HG03432 (cell line): Measurements from ENCODE around the gene CPNE1.

Source experiments
- ATAC-seq: cut with Tn5 transposase; IDR thresholded peaks from one replicate; pipeline ENCODE4 v1.9.1; 2021; ENCODE audit warnings: mild to moderate bottlenecking, moderate library complexity; ENCODE audit not compliant: unreplicated experiment

CPNE1 gene

GRCh38 chr20:35600993-35601973 lies 63.4 kb downstream of the CPNE1 start:
- ATAC-seq: peak; percentile 61

GRCh38 chr20:35600176-35600992 lies 64.3 kb downstream of the CPNE1 start:
- ATAC-seq: no peak

GRCh38 chr20:35599776-35600120 lies 65.0 kb downstream of the CPNE1 start:
- no peak for ATAC-seq

GRCh38 chr20:35598899-35599775 lies 65.6 kb downstream of the CPNE1 start:
- ATAC-seq: no peak

GRCh38 chr20:35598476-35598875 lies 66.2 kb downstream of the CPNE1 start:
- no peak for ATAC-seq

GRCh38 chr20:35597186-35597585 lies 67.5 kb downstream of the CPNE1 start:
- no peak for ATAC-seq

- no peak for ATAC-seq
These were observed 68.8 kb downstream of the CPNE1 start for GRCh38 chr20:35595901-35596300.

GRCh38 chr20:35595456-35595855 lies 69.2 kb downstream of the CPNE1 start:
- ATAC-seq: no peak

GRCh38 chr20:35592339-35592974 lies 72.2 kb downstream of the CPNE1 start:
- ATAC-seq: no peak

GRCh38 chr20:35588397-35588796 lies 76.3 kb downstream of the CPNE1 start:
- no peak for ATAC-seq

- no peak for ATAC-seq
These were observed 77.3 kb downstream of the CPNE1 start for GRCh38 chr20:35587436-35587835.

- ATAC-seq: no peak
These were observed 77.8 kb downstream of the CPNE1 start for GRCh38 chr20:35586751-35587425.

GRCh38 chr20:35583636-35584560 lies 80.8 kb downstream of the CPNE1 start:
- no peak for ATAC-seq

- ATAC-seq: no peak
These were observed 81.8 kb downstream of the CPNE1 start for GRCh38 chr20:35582741-35583404.

- ATAC-seq: no peak
These were observed 82.6 kb downstream of the CPNE1 start for GRCh38 chr20:35582131-35582530.

GRCh38 chr20:35579196-35579595 lies 85.5 kb downstream of the CPNE1 start:
- no peak for ATAC-seq

- ATAC-seq: no peak
These were observed 86.2 kb downstream of the CPNE1 start for GRCh38 chr20:35578469-35578868.

- no peak for ATAC-seq
These were observed 87.9 kb downstream of the CPNE1 start for GRCh38 chr20:35576816-35577215.
